Urothelium cell line (cell line): Measurements from ENCODE around the gene PRKACA.
"Not testable (repeated sequence)": the region's sequence is repeated elsewhere in the genome, so short reads cannot be mapped to it uniquely, and the experiment has no call there.

ENCODE experiments used
- DNase-seq: peaks from one replicate; pipeline ENCODE4 v3.0.0; 2011; ENCODE audit warnings: low spot score, mixed read lengths
- FAIRE-seq: peaks from 2 replicates; lab custom pipeline; 2011; peaks lifted over from hg19 to GRCh38; lab: Jason Lieb, UNC

PRKACA gene

GRCh38 chr19:14148751-14149410 is 31.3 kb upstream of the PRKACA start:
- FAIRE-seq (no peak), DNase-seq (no peak)

- DNase-seq (peak; percentile 62), FAIRE-seq (no peak)
These were observed 30.4 kb upstream of the PRKACA start for GRCh38 chr19:14147797-14148605.

GRCh38 chr19:14146789-14147216 is 29.2 kb upstream of the PRKACA start:
- FAIRE-seq = no peak

DNA sequence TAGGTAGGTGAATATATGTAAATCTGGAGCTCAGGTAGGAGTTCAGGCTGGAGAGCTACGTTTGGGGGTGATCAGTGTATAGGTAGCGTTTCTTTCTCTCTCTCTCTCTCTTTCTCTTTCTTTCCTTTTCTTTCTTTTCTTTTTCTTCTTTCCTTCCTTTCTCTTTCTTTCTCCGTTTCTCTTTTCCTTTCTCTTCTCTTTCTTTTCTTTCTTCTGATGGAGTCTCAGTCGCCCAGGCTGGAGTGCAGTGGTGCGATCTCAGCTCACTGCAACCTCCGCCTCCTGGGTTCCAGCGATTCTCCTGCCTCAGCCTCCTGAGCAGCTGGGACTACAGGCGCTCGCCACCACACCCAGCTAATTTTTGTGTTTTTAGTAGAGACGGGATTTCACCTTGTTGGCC is 28.6 kb upstream of the PRKACA start:
- FAIRE-seq, DNase-seq: not testable (repeated sequence)

More at GRCh38 chr19:14146789-14147216, 29.2 kb upstream of the PRKACA start:
- DNase-seq = peak; percentile 9

GRCh38 chr19:14145381-14145780 is 27.8 kb upstream of the PRKACA start:
- no peak for FAIRE-seq
- DNase-seq = no peak

DNA sequence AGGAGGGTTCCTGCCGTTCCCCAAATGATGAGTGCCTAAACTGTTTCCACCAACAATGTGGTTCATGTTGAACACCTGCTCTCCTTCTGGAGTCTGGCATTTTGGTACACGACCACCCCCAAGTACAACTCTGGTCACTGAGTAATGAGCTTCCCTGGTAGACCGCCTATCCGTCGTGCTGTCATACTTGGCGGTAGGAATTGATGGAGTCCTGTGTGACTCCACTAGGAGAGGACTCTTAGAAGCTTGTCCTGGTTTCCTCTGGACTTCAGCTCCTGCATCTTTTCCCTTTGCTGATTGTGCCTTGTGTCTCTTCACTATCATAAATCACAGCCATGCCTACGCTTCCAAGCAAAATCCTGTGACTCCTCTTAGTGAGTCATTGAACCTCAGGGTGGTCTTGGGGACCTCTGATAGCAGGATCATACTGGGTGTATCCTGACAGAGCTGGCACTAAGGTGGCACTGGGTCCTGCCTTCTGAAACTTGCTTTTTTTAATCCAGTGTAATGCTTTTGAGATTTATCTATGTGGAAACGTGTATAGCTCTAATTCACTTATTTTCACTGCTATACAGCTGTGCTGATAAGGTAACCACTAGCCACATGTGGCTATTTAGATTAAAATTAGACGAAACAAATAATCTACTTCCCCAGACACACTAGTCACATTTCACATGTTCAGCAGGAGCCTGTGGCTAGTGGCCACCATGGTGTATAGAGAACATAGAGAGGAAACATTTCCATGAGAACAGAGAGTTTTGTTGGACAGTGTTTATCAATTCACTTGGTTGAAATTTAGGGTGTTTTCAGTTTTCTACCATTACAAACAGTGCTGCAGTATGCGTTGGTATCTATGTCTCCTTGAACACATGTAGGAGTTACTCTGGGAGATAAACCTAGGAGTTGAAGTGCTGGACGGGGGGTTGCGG is 25.0 kb upstream of the PRKACA start:
- no peak for DNase-seq

GRCh38 chr19:14141041-14141440 is 23.5 kb upstream of the PRKACA start:
- no peak for FAIRE-seq
- DNase-seq = no peak

More for the DNA sequence above, 25.0 kb upstream of the PRKACA start:
- no peak for FAIRE-seq

DNA sequence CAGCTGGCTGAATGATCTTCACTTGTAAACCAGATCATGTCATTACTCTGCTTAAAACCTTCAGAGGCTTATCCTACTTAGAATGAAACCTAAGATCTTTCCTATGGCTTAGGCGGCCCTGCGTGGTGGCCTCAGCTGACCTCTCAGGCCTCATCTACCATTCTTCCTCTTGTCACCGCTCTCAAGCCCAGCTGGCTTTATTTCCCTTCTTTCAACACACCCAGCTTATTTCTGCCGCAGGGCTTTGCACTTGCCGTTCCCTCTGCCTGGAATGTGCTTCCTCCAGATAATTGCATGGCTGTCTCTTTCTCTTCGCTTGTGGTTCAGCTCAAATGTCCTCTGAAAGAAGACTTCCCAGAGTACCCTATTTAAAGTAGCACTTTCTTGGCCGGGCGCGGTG is 22.4 kb upstream of the PRKACA start:
- DNase-seq (no peak), FAIRE-seq (no peak)

DNA sequence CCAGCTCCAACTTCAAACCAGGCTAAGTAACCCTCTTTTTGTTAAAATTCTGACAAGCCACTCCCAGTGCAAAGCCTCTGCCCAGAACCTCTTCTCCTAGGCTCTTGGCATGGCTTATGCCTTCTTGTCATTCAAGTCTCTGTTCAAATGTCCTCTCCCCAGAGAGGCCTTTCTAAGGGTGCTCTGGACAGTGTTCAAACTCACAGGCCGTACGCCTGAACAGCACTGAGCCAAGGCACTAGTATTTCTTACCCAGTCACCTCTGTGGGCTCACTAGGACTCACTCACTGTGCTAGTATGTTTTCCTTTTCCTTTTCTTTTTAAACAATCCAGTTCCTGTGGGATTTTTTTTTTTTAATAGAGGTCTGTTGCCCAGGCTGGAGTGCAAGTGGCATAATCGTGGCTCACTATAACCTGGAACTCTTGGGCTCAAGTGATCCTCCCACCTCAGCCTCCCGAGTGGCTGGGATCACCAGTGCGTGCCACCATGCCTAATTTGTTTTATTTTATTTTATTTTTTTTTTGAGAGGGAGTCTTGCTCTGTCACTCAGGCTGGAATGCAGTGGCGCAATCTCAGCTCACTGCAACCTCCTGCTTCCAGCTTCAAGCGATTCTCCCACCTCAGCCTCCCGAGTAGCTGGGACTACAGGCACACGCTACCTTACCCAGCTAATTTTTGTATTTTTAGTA is 21.2 kb upstream of the PRKACA start:
- DNase-seq = no peak
- FAIRE-seq = no peak

DNA sequence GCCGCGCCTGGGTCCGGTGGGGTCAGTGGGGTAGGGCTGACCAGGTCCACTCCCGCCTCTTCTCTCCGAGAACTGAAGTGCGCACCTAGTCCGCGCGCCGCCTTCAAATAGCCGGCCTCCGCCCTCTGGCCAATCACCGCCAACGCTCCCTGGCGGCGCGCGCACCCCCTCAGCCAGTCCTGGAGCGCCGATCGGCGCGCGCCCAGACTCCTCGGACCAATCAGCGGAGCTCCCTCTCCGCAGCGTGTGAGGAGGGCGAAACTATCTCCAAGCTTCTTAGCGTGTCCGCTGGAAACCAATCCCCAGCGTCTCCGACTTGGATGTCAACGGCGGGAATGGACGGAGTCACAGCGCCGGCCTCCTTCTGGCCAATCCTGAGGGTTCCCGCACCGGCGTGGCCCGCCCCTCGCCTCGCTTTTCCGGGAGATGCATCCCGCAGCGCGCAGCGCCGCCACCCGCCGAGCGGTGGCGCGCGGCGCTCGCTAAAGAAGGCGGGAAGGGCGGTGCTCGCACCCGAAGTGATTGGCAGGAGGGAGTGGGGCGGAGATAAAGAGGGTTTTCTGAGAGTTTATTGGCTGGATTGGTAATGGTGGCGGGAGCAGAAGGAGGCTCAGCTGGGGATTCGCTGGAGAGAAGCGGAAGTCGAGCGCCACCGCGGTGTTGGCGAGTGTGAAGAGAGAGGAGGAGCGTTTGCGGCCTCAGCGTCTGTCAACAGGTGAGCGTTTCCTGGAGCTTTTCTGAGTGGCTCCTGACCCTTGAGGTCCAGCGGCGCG is 19.1 kb upstream of the PRKACA start, which contains the start of gene ASF1B:
TSS of gene ASF1B (minus strand) at position 81 of the 773 bp plus-strand sequence. CDS start 133 bp downstream, outside the sequence.
- no peak for FAIRE-seq
- peak; percentile 93 for DNase-seq

DNA sequence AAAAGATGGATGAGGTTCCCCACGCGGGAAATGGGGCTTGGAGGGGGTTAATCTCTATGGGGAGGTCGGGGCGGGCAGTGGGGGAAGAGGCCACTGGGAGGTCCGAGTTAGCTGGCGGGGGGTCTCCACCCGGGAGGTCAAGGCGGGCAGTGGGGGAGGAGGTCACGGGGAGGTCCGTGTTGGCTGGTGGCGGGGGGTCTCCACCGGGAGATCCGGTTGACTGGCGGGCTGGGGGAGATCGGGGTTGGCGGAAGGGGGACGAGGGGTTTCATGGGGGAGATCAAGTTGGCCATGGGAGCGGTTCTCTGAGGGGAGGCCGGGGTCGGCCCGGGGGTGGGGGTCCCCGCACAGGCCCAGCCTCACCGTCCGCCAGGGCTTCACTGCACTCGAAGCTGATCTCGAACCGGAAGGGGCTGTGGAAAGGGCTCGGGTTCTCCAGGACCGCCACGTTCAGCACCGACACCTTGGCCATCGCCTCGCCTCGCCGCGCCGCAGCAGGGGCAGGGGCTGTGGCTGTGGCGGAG is 18.5 kb upstream of the PRKACA start:
- FAIRE-seq (no peak), DNase-seq (no peak)

- no peak for DNase-seq
- FAIRE-seq = no peak
These were observed 17.8 kb upstream of the PRKACA start for GRCh38 chr19:14135355-14135754.

GRCh38 chr19:14127929-14128509 is 10.5 kb upstream of the PRKACA start:
- DNase-seq = no peak
- FAIRE-seq = no peak

DNA sequence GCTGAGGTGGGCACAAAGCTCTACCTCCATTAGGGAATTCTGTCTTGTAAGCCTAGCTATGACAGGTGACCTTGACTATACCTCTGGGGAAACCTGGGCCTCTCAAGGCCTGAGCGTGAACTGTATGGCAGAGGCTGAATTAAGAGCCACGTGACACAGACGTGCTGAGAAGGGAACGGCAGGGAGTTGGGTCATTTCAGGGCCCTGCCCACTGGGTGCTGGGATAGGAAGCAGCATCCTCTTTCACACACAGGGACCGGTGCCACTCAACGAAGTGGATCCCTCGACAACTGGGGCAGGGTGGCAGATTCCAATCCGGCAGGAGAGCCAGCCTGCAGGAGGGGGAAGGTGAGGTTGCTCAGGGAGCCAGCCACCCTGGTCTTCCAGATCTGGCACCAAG is 9.6 kb upstream of the PRKACA start:
- DNase-seq = no peak
- FAIRE-seq = no peak

DNA sequence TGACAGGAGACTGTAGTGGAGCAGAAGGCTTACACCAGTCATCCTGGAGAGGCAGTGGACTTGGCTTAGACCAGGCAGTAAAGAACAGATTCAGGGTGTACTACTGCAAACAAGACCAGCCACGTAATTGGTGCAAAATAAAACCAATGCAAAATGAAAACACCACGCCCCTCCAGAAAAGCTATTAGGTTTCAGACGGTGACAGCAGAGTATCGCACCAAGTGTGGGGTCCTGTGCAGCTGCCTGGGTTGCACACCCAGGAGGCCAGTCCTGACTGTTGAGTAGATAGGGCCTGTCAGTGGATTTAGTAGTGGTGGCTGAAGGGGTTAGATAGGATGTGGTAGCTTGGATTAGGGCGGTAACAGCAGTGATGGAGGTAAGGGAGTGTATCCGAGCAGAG is 5.4 kb upstream of the PRKACA start:
- no peak for DNase-seq
- FAIRE-seq = no peak

GRCh38 chr19:14120497-14120780 is 2.9 kb upstream of the PRKACA start:
- FAIRE-seq (no peak), DNase-seq (no peak)

DNA sequence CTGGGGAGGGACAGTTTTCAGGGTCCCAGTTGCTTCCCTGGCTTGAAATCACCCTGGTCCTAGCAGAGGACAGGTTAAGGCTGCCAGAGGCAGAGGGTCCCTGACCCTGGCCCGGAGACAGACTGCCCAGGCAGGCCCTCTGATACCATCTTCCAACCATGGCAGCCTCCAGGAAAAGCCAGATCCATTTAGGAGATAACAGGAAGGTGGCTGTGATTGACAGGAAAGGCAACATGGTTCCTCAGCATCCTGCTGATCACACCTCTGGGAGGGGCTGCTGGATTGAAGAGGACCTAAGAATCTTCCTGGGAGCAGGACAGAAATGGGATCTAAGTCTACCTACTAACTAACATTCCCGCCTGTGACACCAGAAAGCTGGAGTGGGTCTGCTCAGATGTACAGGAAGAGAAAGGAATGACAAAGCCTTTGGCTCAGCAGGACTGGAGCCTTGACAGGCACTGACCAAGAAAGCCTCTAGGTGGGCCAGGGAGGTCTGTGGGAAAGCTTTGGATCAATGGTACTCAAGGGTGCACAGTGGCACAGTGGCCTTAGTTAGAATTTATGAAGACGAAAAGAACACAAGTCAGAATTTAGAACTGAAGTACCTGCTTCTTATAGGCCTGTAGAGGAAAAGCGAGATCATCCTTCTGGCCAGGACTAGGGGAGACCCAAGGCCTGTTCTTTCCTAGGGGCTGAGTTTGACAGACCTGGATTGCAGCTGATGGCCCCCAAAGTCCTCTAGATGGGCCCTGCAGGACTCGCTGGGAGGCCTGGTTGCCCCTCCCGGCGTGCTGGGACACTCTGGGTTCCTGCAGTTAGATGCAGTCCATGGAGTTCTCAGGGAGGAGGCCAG is 2.3 kb upstream of the PRKACA start:
- no peak for FAIRE-seq
- no peak for DNase-seq

- no peak for DNase-seq
- no peak for FAIRE-seq
These were observed 1.6 kb upstream of the PRKACA start for GRCh38 chr19:14119146-14119545.
